BE2C (cell line): ENCODE data around the gene KCNMA1.

Source experiments
- DNase-seq: peaks from one replicate; pipeline ENCODE4 v3.0.0-alpha.2; 2020
- H3K27me3 ChIP-seq: fragments of 250-450 bp; sonication (Bioruptor Pico); 2 replicates; pipeline ENCODE4 v1.5.1; 2020; ENCODE audit warnings: mild to moderate bottlenecking
- H3K36me3 ChIP-seq: fragments of 250-450 bp; sonication (Bioruptor Pico); 2 replicates; pipeline ENCODE4 v1.5.1; 2020; ENCODE audit warnings: mild to moderate bottlenecking
- H3K4me1 ChIP-seq: fragments of 250-450 bp; sonication (Bioruptor Pico); 2 replicates; pipeline ENCODE4 v1.5.1; 2020
- H3K4me3 ChIP-seq: 2 replicates; pipeline ENCODE4 v1.5.1; 2011; ENCODE audit warnings: low read depth, low read length
- H3K9me3 ChIP-seq: fragments of 250-450 bp; sonication (Bioruptor Pico); 2 replicates; pipeline ENCODE4 v1.5.1; 2020
- TF ChIP-seq, protein P1 (sequence below): IDR thresholded peaks from 2 replicates; pipeline ENCODE4 v1.5.1; 2012; ENCODE audit warnings: mild to moderate bottlenecking, low read depth, low read length

Gene KCNMA1

DNA sequence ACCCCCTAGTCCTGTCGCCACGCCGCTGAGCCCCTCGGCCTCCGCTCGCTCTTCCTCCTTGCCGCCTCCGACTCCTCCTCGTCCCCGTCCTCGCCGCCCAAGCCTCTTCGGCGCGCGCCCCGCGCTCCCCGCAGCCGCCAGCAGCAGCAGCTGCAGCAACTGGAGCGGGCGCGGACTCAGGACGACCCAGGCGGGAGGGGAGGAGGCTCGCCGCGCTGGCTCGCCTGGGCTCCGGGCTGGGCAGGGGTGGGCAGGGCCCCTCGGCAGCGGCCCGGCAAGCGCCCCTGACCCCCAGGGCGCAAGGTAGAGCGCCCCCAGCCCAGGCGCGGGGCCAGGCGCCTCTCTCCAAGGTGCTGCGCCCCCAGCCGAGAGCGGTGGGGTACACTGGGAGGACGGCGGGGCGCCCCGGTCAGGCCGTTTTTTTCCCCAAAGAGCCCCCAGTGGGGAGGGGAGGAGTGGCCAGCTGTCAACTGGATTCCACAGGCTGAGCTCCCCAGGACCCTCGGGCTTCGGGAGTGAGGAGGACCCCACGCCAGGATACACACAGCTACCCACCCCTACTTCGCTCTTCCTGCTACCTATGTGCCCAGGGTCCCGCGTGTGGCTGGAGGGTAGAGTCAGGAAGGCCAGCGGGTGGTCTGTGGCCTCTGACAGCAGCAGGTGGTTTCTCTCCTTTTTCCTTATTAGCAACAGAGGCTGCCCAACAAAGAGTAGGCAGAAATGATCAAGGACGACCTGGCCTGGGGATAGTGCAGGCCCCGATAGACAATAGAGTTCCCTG is 903 bp upstream of the KCNMA1 start:
- Histone ChIP-seq H3K9me3 (no peaks in the 10 kb centered on the region), H3K4me3 (peak overlapping the region; percentile 51), H3K36me3 (no peaks in the 10 kb centered on the region), H3K4me1 (no peaks in the 10 kb centered on the region; the same call in 1 of the 2 replicates), H3K27me3 (peaks cover 34% of the 10 kb centered on the region)
- TF ChIP-seq, protein P1, sequence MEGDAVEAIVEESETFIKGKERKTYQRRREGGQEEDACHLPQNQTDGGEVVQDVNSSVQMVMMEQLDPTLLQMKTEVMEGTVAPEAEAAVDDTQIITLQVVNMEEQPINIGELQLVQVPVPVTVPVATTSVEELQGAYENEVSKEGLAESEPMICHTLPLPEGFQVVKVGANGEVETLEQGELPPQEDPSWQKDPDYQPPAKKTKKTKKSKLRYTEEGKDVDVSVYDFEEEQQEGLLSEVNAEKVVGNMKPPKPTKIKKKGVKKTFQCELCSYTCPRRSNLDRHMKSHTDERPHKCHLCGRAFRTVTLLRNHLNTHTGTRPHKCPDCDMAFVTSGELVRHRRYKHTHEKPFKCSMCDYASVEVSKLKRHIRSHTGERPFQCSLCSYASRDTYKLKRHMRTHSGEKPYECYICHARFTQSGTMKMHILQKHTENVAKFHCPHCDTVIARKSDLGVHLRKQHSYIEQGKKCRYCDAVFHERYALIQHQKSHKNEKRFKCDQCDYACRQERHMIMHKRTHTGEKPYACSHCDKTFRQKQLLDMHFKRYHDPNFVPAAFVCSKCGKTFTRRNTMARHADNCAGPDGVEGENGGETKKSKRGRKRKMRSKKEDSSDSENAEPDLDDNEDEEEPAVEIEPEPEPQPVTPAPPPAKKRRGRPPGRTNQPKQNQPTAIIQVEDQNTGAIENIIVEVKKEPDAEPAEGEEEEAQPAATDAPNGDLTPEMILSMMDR: no peak
- peak; percentile 59 for DNase-seq

DNA sequence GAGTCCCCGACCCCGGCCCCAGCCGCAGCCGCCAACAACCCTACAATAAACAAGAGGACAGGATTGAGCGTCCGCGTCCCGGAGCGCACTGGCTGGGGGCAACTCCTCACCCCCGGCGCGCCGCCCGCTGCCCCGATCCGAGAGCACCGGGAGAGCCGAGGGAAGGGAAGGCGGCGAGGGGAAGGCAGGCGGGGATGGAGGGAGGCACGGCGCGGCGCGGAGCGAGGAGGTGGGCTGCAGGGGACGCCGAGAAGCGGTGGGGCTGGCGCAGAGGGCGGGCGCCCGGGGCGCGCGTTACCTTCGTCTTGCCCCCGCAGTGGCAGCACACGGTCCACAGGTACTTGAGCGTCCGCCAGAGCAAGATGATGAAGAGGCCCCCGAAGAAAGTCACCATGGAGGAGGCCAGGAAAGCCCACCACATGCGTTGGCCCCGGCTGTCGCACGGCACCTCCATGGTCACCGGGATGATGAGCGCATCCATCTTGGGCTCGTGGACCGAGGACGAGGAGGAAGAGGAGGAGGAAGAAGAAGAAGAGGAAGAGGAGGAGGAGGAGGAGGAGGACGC is 559 bp downstream of the KCNMA1 start:
- H3K4me3 ChIP-seq: peak overlapping the region; percentile 76

DNA sequence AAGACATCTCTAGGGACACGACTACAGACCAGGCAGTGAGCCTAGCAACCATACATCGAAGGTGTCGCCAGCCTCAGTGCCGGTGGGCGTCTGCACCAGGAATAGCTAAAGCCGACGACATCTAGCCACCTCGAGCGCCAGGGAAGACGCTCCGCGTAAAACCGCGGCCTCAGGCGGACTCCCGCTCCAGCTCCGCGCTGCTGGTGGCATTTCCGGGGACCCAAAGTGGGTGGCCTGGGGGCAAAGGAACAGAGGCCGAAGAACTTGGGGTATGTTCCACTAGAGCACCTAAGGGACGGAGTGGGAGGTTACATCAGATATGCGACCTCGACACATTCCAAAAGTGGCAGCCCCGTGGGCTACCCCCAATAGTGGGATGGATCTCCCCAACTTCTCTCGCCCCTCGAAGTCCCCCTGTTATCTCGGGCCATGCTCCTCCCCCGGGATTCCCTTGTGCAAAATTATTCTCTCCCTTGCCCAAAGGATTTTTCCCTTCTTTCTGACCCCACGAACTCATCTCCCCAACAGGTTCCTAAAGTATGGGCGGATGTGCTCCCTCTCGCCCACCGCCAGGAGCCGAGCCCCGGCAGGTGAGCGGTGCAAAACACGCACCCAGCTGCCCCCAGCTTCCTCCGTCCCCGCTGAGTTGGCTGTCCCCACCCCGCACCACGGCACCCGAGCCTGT is 1.2 kb downstream of the KCNMA1 start:
- H3K27me3 ChIP-seq: peaks cover 34% of the 10 kb centered on the region
- no peaks in the 10 kb centered on the region for H3K9me3 ChIP-seq
- H3K4me3 ChIP-seq: peak overlapping the region; percentile 76
- TF ChIP-seq, protein P1: no peak
- DNase-seq: no peak
- no peaks in the 10 kb centered on the region; the same call in 1 of the 2 replicates for H3K4me1 ChIP-seq
- H3K36me3 ChIP-seq: no peaks in the 10 kb centered on the region

More for the DNA sequence above, 559 bp downstream of the KCNMA1 start:
- TF ChIP-seq, protein P1: no peak
- Histone ChIP-seq H3K9me3 (no peaks in the 10 kb centered on the region), H3K36me3 (no peaks in the 10 kb centered on the region), H3K4me1 (no peaks in the 10 kb centered on the region; the same call in 1 of the 2 replicates), H3K27me3 (peaks cover 34% of the 10 kb centered on the region)
- peak; percentile 21 for DNase-seq

DNA sequence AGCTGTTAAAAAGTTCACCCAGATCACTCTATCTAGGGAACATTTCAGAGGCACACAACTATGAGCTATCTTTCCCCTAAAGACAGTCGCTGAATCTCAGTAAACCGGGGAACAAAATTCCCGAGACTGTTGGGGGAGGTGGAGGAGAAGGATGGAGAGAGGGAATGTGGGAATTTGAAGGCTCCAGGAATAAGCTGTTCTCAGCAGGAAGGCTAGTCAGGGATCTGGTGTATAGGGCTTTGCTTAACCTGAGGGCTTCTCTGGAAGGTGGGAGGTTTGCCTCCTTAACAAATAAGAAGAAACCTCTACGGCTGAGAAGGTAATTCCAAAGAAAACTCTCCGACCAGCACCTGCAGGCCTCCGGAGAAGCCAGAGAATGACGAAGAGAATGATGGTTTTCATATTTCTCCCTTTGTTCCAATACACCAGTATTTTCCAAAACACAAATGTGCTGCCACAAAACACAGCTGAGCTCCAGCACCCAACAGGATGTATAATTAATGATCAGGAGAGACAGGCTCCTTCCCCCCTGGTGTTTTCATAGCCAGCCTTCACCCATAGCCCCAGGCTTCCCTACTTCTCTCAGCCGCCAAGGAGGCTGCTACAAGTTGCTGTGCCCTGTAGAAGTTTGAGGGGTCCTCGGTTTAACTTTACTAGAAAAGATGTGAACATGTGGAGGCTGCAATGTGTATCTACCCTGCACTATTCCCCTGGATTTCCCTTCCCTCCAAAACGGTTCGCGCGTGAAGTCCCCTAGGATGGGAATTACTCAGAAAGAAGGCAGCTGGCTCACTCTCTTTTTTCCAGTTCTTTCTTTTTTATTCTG is 2.0 kb downstream of the KCNMA1 start:
- no peaks in the 10 kb centered on the region for H3K36me3 ChIP-seq
- no peaks in the 10 kb centered on the region; the same call in 1 of the 2 replicates for H3K4me1 ChIP-seq
- H3K9me3 ChIP-seq: no peaks in the 10 kb centered on the region
- no peak for DNase-seq
- peaks cover 34% of the 10 kb centered on the region for H3K27me3 ChIP-seq
- TF ChIP-seq, protein P1: no peak
- peak overlapping the region; percentile 76 for H3K4me3 ChIP-seq

DNA sequence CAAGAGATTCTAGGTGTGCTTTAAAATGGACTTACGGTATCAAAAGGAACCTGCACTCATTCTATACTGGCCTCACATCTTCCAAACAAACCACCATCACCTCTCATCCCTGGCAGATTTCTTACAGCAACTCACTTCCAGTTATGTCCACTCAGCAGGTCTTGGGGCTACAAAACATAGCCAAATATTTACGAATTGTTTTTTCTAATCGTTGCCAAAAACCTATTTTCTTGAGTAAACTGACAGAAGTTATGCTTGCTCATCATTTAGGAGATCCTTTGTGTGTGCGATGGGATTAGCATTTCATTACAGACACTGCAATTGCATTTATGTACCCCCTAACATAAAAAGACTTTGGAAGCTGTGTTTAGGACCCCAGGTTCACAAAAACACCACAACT is 2.7 kb downstream of the KCNMA1 start:
- no peak for DNase-seq
- Histone ChIP-seq H3K4me1 (no peaks in the 10 kb centered on the region; the same call in 1 of the 2 replicates), H3K9me3 (no peaks in the 10 kb centered on the region), H3K27me3 (peaks cover 34% of the 10 kb centered on the region), H3K4me3 (no peak overlapping the region), H3K36me3 (no peaks in the 10 kb centered on the region)
- TF ChIP-seq, protein P1: no peak
